Measurements from ENCODE around the gene CLMP. TPM values are rescaled to one million over a fixed set of nuclear protein-coding genes. Genes with fewer than 3 reads are reported as not detected.

Gene CLMP
- total and polyA plus RNA-seq, 4 donors: 5.2 to 22.9 (median 12.3) TPM

GRCh38 chr11:123214396-123214795, 19.3 kb upstream of the CLMP start:
- Histone ChIP-seq H3K9ac (ENCODE audit: insufficient read depth in 1 of 2, low read length in 2 of 2) (no peak overlapping the region), H3K27me3 (ENCODE audit: control insufficient read depth in 3 of 3, insufficient read depth in 3 of 3, low read length in 2 of 3) (no peaks in the 10 kb centered on the region), H3K27ac (ENCODE audit: low read depth in 1 of 2, low read length in 1 of 2) (no peak overlapping the region), H3K9me3 (ENCODE audit: control insufficient read depth in 4 of 4, insufficient read depth in 3 of 4, low read length in 3 of 4) (no peaks in the 10 kb centered on the region), H3K4me3 (no peak overlapping the region), H3K36me3 (ENCODE audit: control insufficient read depth in 4 of 4, insufficient read depth in 4 of 4, low read length in 4 of 4) (no peaks in the 10 kb centered on the region), H3K4me1 (ENCODE audit: control insufficient read depth in 5 of 5, insufficient read depth in 5 of 5, low read length in 5 of 5) (peaks cover 0 to 33% (median 13%) of the 10 kb centered on the region in 5 donors)
- TF ChIP-seq CTCF (IDR thresholded peaks at IDR 0.05; ENCODE audit: control extremely low read depth, extremely low read depth): no peak
- DNase-seq (no peak), ATAC-seq (ENCODE audit: insufficient read depth, low FRiP score) (no peak)
- 66 to 86% methylated on average over 4 of the region's 4 CpGs for WGBS, 2 donors

- Histone ChIP-seq H3K27ac (ENCODE audit: low read depth in 1 of 2, low read length in 1 of 2) (no peak overlapping the region), H3K4me3 (no peak overlapping the region), H3K36me3 (ENCODE audit: control insufficient read depth in 4 of 4, insufficient read depth in 4 of 4, low read length in 4 of 4) (no peaks in the 10 kb centered on the region), H3K9me3 (ENCODE audit: control insufficient read depth in 4 of 4, insufficient read depth in 3 of 4, low read length in 3 of 4) (no peaks in the 10 kb centered on the region), H3K9ac (ENCODE audit: insufficient read depth in 1 of 2, low read length in 2 of 2) (no peak overlapping the region), H3K27me3 (ENCODE audit: control insufficient read depth in 3 of 3, insufficient read depth in 3 of 3, low read length in 2 of 3) (no peaks in the 10 kb centered on the region), H3K4me1 (ENCODE audit: control insufficient read depth in 5 of 5, insufficient read depth in 5 of 5, low read length in 5 of 5) (peaks cover 0 to 23% (median 10%) of the 10 kb centered on the region in 5 donors)
- ATAC-seq (ENCODE audit: insufficient read depth, low FRiP score) (no peak), DNase-seq (no peak)
- no peak for TF ChIP-seq CTCF (IDR thresholded peaks at IDR 0.05; ENCODE audit: control extremely low read depth, extremely low read depth)
- 89% methylated on average over 11 of the region's 11 CpGs for WGBS, 2 donors
Observed at GRCh38 chr11:123213307-123213771, 18.3 kb upstream of the CLMP start.

DNA sequence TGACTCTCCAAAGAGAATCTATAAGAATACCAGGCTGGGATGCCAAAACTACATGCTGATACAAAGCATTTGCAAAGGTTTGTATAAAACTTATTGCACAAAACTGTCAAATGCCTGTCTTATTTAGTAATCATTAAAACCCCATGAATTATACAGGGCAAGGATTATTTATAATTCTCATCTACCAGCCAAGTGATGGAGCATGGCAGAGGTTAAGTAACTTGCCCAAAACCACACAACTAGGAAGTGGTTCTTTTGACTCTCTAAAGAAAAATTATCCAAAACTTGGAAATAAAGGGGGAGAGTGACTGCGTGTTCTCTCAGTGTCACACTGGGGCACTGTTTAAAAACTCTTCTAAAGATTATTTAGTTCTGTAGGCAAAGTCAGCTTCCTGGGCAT, 17.4 kb upstream of the CLMP start:
- Histone ChIP-seq H3K9me3 (ENCODE audit: control insufficient read depth in 4 of 4, insufficient read depth in 3 of 4, low read length in 3 of 4) (no peaks in the 10 kb centered on the region), H3K27ac (ENCODE audit: low read depth in 1 of 2, low read length in 1 of 2) (no peak overlapping the region), H3K27me3 (ENCODE audit: control insufficient read depth in 3 of 3, insufficient read depth in 3 of 3, low read length in 2 of 3) (peaks cover 0 to 4% (median 0%) of the 10 kb centered on the region in 3 donors), H3K9ac (ENCODE audit: insufficient read depth in 1 of 2, low read length in 2 of 2) (no peak overlapping the region), H3K36me3 (ENCODE audit: control insufficient read depth in 4 of 4, insufficient read depth in 4 of 4, low read length in 4 of 4) (no peaks in the 10 kb centered on the region), H3K4me1 (ENCODE audit: control insufficient read depth in 5 of 5, insufficient read depth in 5 of 5, low read length in 5 of 5) (peaks cover 0 to 17% (median 5%) of the 10 kb centered on the region in 5 donors), H3K4me3 (no peak overlapping the region)
- ATAC-seq (ENCODE audit: insufficient read depth, low FRiP score): no peak
- no peak for TF ChIP-seq CTCF (IDR thresholded peaks at IDR 0.05; ENCODE audit: control extremely low read depth, extremely low read depth)
- WGBS, 2 donors: 22 to 33% methylated on average over 1 of the region's 1 CpG
- peak in 1 of 3 donors; percentile 17 for DNase-seq

GRCh38 chr11:123211981-123212380, 16.9 kb upstream of the CLMP start:
- no peaks in the 10 kb centered on the region for H3K36me3 ChIP-seq (ENCODE audit: control insufficient read depth in 4 of 4, insufficient read depth in 4 of 4, low read length in 4 of 4)
- H3K9me3 ChIP-seq (ENCODE audit: control insufficient read depth in 4 of 4, insufficient read depth in 3 of 4, low read length in 3 of 4): no peaks in the 10 kb centered on the region
- H3K27me3 ChIP-seq (ENCODE audit: control insufficient read depth in 3 of 3, insufficient read depth in 3 of 3, low read length in 2 of 3): peaks cover 0 to 9% (median 0%) of the 10 kb centered on the region in 3 donors
- no peak overlapping the region for H3K27ac ChIP-seq (ENCODE audit: low read depth in 1 of 2, low read length in 1 of 2)
- ATAC-seq (ENCODE audit: insufficient read depth, low FRiP score): no peak
- peak in 1 of 3 donors; percentile 7 for DNase-seq
- no peak overlapping the region for H3K4me3 ChIP-seq
- no peak overlapping the region for H3K9ac ChIP-seq (ENCODE audit: insufficient read depth in 1 of 2, low read length in 2 of 2)
- 54 to 65% methylated on average over 8 of the region's 8 CpGs for WGBS, 2 donors
- H3K4me1 ChIP-seq (ENCODE audit: control insufficient read depth in 5 of 5, insufficient read depth in 5 of 5, low read length in 5 of 5): peaks cover 0 to 17% (median 5%) of the 10 kb centered on the region in 5 donors
- no peak for TF ChIP-seq CTCF (IDR thresholded peaks at IDR 0.05; ENCODE audit: control extremely low read depth, extremely low read depth)
